Ammon's horn (tissue), 1 donor: ENCODE measurements around the gene CBL.

Source experiments
- DNase-seq: peaks from one replicate; pipeline ENCODE4 v3.0.0-alpha.2; 2016; ENCODE audit warnings: low spot score

The CBL gene

DNA sequence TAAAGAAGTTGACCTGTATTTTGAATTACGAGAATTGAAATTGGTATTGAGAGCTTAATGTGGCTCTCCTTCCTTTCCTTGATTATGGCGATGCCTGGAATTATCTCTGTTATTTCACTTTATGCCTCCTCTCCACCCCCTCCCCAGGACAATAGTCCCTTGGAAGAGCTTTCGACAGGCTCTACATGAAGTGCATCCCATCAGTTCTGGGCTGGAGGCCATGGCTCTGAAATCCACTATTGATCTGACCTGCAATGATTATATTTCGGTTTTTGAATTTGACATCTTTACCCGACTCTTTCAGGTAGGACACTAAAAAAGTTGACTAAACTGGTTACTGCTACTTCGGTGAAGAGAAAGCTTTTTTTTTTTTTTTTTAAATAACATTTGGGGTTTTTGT is 67.6 kb downstream of the CBL start:
- no peak for DNase-seq

DNA sequence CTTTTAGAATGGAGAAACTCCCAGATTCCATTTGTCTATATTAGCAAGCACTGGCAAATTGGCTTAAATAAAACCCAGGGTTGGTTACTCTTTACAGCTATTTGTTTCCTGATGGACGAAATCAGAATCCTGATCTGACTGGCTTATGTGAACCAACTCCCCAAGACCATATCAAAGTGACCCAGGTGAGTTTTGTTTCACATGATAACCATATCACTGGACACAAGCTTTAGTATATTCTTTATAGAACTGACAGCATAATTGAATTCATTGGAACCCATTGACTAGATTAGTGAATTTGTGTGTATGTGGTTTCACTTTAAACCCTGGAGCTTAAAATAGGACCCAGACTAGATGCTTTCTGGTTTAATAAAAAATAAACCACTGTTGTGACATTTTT is 71.5 kb downstream of the CBL start:
- no peak for DNase-seq

DNA sequence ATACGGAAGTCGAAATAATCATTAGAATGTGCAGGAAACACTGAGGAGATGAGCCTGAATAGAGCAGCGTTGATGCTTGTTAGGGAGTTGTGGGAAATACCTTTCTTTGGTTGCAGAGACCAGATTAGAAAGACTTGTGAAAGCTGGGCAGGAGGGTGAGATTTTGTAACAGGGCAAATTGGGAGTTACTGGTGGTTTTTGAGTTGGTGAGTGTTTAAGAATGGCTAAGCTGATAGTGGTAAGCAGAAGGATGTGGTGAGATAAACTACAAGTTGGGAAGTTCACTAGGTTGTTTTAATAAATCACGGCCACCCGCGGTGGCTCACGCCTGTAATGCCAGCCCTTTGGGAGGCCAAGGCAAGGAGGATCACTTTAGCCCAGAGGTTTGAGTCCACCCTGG is 76.4 kb downstream of the CBL start:
- no peak for DNase-seq

DNA sequence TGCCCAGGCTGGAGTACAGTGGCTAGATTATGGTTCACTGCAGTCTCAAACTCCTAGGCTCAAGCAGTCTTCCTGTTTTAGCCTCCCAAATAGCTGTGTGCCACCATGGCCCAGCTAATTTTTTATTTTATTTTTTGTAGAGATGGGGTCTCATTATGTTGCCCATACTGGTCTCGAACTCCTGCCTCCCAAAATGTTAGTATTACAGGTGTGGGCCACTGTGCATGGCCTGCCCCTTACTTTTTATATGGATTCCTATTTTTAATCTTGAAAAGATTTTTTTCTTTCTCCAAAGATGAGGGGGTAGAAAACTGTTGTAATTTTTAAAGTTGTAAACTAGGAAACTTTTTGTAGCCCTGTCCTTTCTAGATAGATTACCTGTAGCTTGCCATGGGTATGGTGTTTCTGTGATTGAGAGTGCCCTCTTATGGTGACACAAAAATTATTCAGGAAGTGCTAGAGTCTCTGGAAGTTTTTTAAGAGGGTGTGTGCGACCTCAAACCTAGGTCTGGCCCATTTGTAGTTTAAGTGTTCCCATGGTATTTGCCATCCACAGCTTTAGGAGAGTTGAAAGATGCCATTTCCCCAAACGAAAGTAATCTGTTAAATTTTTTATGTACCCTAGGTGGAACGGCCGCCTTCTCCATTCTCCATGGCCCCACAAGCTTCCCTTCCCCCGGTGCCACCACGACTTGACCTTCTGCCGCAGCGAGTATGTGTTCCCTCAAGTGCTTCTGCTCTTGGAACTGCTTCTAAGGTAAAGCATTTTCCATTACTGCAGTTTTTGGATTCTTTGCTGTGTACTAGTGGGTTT is 78.4 kb downstream of the CBL start:
- DNase-seq = peak; percentile 35

DNA sequence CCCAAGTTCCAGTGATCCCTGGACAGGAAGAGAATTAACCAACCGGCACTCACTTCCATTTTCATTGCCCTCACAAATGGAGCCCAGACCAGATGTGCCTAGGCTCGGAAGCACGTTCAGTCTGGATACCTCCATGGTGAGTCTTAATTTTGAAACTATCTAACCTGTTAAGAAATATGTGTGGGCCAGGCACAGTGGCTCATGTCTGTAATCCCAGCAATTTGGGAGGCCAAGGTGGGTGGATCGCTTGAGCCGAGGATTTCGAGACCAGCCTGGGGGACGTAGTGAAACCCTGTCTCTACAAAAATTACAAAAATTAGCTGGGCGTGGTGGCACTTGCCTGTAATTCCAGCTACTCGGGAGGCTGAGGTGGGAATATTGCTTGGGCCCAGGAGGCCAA is 79.3 kb downstream of the CBL start:
- DNase-seq = no peak

DNA sequence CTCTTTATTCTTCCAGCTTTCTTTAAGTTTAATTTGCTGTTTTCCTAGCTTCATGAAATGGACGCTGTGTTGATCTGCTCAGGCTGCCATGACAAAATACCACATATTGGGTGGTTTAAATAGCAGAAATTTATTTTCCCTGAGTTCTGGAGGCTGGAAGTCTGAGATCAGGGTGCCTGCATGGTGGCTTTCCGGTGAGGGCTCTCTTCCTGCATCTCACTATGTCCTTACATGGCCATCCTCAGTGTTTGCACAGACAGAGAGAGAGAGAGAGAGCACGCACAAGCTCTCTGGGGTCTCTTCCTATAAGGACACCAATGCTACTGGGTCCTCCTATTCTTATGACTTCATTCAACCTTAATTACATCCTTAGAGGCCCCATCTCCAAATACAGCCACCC is 82.1 kb downstream of the CBL start:
- DNase-seq = no peak

DNA sequence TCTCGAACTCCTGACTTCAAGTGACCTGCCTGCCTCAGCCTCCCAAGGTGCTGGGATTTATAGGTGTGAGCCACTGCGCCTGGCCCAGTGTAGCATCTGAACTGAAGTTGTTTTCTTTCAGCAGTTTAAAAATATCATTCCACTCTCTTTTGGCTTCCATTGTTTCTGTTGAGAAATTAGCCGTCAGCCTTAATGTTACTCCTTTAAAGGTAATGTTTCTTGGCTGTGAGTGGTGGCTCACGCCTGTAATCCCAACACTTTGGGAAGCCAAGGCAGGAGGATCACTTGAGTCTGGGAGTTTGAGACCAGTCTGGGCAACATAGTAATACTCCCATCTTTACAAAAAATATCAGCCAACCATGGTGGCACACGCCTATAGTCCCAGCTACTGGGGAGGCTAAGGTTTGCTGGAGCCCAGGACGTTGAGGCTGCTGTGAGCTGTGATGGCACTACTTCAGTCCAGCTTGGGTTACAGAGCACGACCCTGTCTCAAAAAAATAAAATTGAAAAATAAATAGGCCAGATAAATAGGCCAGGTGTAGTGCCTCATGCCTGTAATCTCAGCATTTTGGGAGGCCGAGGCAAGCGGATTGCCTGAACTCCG is 84.9 kb downstream of the CBL start:
- no peak for DNase-seq

DNA sequence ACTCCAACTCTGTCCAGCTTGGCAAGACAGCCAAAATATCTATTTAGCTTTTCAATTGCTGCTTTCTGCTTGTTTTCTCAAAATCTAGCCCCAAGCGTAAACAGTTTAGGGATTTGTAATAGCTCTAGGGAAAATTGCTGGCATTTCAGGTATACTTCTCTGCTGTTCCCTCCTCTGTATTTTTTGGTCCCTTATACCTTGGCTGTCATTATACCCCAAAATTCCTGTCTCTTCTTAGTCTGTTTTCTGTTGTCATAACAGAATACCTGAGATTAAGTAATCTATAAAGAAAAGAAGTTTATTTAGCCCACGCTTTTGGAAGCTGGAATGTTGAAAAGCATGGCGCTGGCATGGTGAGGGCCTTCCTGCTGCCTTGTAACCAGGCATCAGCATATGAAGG is 87.3 kb downstream of the CBL start:
- DNase-seq = no peak

DNA sequence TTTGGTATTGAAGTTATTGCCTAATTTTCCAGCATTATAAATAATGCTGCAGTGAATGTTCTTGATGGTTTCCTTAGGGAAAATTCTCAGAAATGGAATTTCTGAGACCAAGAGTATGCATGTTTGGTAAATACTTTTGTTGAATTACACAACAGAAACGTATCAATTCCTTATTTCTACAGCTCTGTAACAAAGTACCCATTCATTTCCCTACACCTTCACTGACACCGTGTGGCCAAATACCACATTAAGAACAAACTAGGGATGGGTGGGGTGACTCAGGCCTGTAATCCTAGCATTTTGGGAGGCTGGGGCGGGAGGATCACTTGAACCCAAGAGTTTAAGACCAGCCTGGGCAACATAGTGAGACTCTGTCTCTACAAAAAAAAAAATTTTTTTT is 89.0 kb downstream of the CBL start:
- no peak for DNase-seq

DNA sequence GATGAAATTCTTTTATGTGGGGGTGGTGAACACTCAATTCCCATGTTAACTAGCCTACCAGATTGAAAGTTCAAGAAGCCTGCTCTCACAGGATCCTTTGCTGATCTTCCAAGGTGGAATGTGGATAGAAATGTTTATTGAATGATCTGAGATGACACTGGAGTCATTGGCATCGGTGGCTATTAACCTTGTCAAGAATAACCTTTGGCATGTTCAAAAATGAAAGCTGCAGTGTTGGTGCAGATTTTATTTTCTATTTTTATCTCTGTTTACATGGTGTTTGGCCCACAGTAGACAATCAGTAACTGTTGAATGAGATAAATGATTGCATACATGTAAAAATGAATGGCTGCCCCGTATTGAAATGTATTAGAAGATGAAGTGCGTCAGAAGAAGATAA is 91.8 kb downstream of the CBL start:
- no peak for DNase-seq

DNA sequence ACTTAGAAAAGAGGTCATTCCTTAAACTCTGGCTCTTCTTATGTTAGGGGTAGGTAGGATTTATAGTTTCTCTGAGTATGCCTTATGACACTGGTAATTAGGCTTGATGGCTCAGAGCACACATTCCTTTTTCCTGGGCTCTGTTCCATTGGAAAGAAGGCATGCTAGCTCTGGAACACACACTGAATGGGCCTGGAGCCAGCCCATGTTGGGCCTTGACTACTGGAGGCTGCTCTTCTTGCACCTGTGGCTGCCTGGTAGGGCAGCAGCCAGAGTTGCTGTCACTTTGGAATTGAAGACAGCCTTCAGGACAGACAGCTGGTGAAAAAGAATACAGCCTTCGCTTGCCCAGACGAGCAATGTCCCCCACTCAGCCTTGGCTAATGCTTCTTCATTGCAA is 92.6 kb downstream of the CBL start:
- no peak for DNase-seq

DNA sequence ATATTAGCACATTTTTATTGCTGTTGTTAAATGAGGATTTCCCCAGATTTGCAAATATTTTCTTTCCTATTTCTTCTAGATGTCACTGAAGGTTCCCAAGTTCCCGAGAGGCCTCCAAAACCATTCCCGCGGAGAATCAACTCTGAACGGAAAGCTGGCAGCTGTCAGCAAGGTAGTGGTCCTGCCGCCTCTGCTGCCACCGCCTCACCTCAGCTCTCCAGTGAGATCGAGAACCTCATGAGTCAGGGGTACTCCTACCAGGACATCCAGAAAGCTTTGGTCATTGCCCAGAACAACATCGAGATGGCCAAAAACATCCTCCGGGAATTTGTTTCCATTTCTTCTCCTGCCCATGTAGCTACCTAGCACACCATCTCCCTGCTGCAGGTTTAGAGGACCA is 93.3 kb downstream of the CBL start:
- no peak for DNase-seq

DNA sequence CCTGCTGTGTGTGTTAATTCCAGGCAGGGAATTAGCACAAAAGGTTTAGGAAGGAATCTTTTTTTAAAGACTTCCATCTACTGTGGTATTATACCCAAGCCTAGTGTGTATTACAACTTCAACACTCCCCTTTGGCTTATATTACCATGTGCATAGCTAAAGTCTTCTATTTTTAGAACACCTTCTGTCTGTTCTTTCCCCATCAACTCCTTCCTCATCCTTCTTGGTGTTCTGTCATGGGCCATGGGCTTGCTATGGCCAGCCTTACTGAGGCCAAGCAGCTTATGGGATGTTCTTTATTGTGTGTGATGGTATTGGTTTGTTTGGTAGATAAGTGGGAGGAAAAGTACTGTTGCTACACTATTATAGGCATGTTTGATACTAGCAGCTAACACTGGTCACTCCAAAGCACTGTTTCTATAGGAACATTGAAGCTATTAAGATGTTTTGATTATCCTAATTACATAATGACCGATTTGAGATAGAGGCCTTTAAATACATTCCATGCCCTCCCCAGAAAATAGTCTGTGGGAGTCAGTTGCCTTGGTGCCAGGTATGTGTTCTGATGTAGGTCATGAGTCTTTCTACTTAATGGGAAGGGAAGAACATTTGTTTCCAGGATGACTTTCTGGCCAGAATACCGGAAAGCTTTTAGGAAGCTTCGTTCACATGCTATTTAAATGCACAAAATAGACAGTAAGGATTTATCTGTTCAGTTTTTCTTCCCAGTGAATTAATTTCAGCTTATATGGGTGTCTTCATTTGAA is 94.2 kb downstream of the CBL start:
- no peak for DNase-seq

DNA sequence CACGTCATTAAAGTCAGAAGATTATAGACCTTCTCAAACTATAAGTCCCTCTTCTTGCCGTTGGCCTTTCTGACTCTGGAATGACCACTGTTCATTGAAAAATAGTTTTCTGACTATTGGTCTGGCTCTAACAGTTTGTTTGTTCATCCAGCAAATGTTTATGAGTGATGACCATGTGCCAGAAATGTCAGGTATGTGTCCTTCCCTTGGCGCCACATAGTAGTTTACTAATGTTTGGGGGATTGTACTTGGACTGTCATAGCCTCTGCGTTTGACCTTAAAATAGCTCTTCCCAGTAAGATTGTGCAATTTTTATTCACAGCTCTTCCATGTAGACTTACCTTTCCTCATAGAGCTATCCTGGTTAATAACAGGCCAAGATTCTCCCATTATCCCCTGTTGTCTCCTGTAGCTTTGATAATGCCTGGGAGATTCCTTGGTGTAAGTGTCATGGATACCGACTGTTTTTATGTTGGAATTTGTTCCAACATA is 97.1 kb downstream of the CBL start:
- DNase-seq = no peak

DNA sequence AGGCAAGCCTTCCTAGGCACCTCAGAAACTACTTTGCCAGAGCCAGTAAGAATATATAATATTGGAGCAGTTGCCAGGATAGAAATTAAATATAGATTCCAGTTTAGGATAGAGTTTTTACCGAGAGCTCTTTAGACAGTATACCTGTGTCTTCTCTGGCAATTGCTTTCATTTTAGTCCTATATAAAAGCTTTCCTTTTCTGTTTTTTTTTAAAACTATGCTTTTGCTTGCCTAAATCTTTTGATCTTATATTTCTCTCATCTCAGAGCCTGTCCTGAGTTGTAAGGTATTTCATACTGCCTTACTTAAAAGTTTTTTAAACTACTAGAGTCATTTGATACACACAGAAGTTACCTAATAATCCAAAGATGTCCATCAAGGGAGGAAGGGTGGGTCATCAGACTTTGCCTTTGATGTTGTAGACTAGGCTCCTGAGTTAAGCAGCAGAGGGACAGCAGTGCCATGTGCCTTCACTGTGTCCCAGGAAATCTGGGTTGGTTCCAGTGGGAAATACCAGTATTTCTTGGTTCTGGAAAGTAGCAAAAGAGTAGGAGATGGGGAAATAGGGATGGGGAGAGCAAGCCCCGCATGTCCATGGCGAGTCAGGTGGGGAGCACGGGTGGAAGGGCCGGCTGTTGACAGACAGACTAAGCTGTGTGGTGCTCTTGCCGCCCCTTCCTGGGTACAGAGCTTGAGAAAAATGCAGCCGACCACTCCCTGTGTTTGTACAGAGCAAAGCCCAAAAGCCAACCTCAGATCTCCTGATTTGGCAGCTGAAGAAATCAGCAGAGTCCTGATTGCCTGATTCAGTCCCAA is 99.6 kb downstream of the CBL start:
- DNase-seq = no peak

DNA sequence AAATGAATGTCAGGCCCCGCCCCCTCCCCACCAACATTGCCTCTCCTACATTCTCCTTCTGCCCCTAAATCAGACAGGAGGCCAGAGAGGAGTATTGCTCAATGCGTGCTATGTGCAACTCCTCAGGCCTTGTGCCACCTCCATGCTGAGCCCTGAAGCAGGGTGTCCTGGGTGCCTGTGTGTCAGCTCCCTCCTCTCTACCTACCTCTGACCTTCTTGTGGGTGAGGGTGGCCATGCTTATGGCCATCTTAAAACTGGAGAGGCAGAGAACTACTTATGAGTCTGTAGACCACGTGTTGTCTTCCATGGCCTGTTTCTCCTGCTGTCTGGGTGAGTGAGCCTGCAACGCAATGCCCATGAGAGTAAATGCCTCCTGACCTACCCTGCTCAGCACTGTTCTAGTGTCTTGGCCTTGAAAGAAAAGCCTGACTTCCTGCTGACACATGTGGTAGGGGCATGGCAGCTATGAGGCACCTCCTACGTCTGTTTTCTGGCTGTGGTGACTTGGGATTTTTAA is 100.3 kb downstream of the CBL start:
- no peak for DNase-seq

DNA sequence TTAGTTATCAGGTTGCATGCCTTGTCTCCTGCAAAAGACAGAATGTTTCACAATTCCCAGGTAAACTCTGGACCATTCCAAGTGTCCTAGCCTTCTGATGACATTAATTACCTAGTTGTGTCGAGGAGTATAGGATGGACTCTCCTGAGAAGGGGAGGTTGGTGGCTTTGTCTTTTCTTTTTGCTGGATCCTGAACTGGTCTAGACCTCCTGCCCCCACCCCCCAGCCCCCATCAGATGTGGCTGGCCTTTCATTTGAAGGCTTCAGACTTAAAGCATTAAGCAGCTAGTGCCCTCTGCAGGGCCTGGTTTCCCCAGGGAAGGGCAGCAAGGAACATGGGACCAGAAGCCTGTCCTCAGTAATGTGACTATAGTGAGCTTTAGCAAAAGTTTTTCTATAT is 101.1 kb downstream of the CBL start:
- no peak for DNase-seq

DNA sequence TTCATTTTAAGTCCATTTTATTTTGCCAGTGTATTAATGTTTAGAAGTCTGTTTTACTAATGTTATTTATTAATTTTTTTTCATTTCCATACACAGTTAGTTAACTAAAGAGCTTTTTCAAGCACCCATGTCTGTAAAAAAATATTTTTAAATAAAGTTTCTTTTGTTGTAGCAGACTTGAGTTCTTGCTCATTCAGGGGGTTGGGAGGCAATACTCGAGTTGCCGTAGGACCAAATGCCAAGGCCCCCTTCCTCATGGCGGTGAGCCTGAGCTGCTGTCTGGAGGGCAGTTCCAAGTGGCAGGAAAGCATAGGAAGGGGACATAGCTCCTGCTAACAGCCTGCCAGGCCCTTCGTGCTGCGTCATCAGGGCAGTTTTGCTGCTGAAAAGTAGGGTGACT is 101.8 kb downstream of the CBL start:
- no peak for DNase-seq

DNA sequence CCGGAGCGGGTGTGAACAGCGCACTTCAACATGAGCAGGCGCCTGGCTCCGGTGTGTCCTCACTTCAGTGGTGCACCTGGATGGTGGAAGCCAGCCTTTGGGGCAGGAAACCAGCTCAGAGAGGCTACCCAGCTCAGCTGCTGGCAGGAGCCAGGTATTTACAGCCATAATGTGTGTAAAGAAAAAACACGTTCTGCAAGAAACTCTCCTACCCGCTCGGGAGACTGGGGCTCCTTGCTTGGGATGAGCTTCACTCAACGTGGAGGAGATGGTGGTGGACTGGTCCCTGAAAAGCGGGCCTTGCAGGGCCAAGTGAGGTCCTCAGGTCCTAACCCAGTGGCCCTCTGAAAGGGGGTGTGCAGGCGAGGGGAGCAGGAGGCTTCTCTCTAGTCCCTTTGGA is 103.3 kb downstream of the CBL start:
- DNase-seq = no peak

DNA sequence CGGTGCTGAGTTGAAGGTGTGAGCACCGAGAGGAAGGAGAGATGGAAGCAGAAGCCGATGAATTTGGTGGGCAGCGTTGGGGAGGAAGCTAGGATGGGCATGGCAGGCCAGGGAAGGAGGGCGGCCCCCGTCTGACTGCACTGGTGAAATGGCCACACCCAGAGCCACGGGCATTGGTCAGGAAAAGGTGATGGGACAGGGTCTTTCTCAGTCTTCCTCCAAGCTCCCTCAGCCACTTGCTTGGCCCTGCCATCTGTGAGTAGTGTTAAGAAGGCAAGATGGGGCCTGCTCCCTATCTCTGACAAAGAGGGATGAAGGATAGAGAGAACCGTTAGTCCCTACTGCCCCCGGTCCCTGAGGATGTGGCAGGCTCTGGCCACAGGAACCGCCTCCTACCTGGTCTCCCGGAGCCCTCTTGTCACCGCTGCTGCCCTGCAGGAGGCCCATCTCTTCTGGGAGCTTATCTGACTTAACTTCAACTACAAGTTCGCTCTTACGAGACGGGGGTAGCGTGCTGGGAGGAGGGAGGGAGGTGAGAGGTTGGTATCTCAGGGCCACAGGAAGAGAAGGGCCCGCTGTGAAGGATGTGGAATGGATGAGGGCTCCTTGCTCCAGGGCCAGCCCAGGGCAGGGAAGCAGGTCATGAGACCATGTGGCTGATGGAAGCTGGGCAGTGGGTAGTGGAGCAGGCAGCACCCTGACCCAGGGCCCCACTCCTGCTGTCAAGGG is 104.0 kb downstream of the CBL start:
- DNase-seq = no peak

DNA sequence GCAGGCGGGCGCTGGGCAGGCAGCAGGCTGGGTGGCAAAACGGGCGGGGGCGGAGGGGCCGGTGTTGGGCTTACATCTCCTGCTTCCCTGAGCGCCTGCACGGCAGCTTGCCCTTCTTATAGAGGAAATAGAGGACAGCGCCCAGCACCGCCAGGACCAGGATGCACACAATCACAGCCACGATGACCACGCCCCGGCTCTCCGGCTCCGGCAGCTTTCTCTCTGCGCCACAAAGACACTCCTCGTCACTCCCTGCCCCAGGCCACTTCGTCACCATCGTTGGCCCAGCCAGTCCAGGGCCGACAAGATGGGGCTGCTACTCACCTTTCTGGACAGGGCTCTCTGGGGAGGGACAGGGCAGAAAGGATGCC is 104.5 kb downstream of the CBL start:
- DNase-seq = no peak
